ENCODE results near the gene RASSF8.

Gene RASSF8

DNA sequence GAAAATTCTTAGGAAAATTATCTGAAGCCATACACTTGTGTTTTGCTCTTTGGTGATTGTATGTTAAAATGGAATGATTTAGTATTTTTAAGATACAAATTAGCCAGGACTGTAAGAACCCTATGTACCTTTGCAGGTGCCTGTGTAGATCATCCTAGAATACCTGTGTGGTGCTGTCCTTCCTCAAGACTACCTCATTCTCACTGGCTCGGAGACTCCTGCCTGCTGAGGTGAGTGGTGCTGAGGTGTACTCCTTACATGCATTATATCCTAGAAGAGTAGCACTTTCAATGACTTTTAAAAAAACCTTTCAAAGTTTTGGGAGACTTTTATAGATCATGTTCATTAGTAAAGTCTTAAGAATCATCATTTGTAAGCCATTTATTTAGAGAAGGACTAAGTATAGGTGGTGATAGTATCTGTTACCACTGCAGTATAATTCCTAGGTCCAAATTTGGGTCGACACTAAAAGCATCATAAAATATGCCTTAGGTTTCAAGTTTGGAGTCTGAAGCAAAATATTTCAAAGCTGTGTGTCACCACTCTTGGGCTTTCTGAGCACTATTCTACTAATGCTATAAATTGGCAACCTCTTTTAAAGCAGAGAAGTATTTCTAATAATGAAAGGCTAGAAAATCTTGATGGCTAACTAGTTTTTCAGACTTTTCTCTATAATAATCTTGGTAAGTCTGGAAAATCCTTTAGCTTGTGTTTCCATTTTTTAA lies 36.6 kb downstream of the RASSF8 start:
- H3K9me3 Mint-ChIP-seq (ENCODE audit: low read depth) = no peaks in the 10 kb centered on the region
- H3K4me3 Mint-ChIP-seq = no peak overlapping the region
- H3K27me3 Mint-ChIP-seq = peaks cover 4% of the 10 kb centered on the region
- no peak overlapping the region for H3K27ac Mint-ChIP-seq
- H3K4me1 Mint-ChIP-seq (ENCODE audit: low read depth) = no peaks in the 10 kb centered on the region
- no peaks in the 10 kb centered on the region for H3K36me3 Mint-ChIP-seq

DNA sequence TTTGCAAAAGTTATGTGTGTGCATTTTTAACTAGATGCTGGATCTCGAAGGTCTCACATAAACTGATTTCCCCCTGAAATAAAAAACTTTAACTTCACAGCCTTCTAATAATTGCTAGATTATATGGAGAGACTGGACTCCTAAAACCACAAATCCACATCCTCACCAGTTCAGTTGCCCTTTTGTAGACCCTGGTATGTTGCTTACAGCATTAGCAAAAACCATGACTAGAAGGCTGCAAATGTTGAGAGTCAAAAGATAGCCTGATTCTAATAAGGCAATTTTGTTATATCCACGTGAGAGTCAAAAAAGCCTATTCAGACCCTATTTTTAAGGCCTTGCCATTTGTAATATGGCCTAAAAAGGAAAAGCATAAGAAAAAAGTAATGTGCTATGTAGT lies 37.4 kb downstream of the RASSF8 start:
- Mint-ChIP-seq H3K9me3 (ENCODE audit: low read depth) (no peaks in the 10 kb centered on the region), H3K36me3 (no peaks in the 10 kb centered on the region)

DNA sequence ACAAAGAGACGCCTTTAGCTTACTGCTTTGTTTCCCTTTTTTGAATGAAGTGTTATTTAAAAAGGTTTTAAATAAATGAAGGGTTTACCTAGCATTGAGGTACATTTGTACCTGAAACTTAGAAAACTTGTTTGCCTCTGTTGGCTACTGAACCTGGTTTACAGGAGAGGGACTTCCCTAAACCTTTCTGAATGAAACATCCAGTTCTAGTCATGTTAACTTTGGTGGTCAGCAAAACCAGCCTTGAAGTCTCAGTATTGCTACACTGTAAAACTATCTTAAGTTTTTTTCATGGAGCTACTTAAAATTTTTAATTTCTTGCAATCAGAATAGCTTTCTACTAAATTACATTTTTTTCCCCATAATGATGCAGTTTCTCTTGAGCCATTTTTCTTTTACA lies 38.2 kb downstream of the RASSF8 start:
- Mint-ChIP-seq H3K4me3 (no peak overlapping the region), H3K36me3 (no peaks in the 10 kb centered on the region), H3K27ac (no peak overlapping the region), H3K27me3 (peaks cover 4% of the 10 kb centered on the region), H3K9me3 (ENCODE audit: low read depth) (no peaks in the 10 kb centered on the region), H3K4me1 (ENCODE audit: low read depth) (no peaks in the 10 kb centered on the region)

More for the DNA sequence above, 37.4 kb downstream of the RASSF8 start:
- Mint-ChIP-seq H3K27ac (no peak overlapping the region), H3K27me3 (peaks cover 4% of the 10 kb centered on the region), H3K4me3 (no peak overlapping the region), H3K4me1 (ENCODE audit: low read depth) (no peaks in the 10 kb centered on the region)

DNA sequence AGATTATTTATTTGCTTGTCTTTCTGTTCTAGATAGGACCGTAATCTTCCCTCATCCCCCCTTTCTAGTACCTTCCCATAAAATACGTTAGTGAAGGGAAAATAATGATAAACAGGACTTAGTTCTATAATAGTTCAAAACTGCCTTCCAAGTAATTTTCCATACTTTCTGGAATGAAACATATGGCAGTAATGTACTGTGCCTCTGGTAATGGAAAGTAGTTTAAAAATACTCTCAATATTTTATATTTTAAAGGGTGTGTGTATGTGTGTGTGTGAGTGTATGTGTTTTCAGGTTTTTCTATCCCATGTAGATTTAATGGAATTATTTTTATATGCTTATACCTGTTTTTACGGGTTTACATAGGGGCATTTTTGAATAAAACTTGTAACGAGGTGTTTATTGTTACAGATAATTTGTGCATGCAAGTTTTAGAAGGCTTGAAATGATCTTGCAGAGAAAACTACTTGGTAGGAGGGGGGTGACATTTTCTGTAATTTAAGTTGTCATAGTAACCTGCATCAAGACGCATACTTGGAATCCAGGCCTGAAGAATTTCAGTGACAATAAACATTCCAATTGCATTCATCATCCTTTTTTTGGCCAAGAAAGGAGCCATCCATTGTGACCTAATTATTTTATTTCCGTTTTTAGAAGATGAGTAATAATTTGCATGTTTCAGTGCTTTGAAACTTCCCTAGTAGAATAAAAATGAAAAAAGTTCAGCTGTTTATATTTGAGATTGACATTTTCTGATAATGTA lies 38.9 kb downstream of the RASSF8 start:
- peaks cover 2% of the 10 kb centered on the region for H3K27me3 Mint-ChIP-seq
- no peaks in the 10 kb centered on the region for H3K4me1 Mint-ChIP-seq (ENCODE audit: low read depth)
- no peaks in the 10 kb centered on the region for H3K36me3 Mint-ChIP-seq
- H3K27ac Mint-ChIP-seq = no peak overlapping the region
- H3K4me3 Mint-ChIP-seq = no peak overlapping the region
- no peaks in the 10 kb centered on the region for H3K9me3 Mint-ChIP-seq (ENCODE audit: low read depth)

DNA sequence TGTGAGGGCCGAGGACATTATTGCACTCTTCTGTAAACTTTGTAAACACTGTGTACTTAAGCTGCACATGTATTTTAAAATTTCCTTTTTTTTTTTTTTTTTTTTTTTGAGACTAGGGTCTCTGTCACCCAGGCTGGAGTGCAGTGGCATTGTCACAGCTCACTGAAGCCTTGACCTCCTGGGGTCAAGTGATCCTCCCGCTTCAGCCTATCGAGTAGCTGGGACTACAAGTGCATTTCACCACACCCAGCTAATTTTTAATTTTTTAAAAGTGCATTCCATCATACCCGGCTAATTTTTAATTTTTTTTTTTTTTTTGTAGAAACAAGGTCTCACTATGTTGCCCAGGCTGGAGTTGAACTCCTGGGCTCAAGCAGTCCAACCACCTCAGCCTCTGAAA lies 42.4 kb downstream of the RASSF8 start:
- Mint-ChIP-seq H3K4me3 (no peak overlapping the region), H3K4me1 (ENCODE audit: low read depth) (no peaks in the 10 kb centered on the region)

DNA sequence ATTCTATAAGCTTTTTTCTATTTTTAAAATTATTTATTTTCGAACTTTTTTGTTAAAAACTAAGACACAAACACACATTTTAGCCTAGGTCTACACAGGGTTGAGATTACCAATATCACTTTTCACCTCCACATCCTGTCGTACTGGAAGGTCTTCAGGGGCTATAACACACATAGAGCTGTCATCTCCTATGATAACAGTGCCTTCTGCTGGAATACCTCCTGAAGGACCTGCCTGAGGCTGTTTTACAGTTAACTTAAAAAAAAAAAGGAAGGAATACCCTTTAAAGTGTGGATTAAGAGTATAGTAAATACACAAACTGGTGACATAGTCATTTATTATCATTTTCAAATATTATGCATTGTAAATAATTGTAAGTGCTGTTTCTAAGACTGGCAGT lies 43.0 kb downstream of the RASSF8 start:
- Mint-ChIP-seq H3K9me3 (ENCODE audit: low read depth) (peaks cover 7% of the 10 kb centered on the region), H3K4me3 (no peak overlapping the region), H3K27me3 (peaks cover 3% of the 10 kb centered on the region), H3K4me1 (ENCODE audit: low read depth) (no peaks in the 10 kb centered on the region), H3K27ac (no peak overlapping the region), H3K36me3 (peaks cover 3% of the 10 kb centered on the region)

More for the DNA sequence above, 42.4 kb downstream of the RASSF8 start:
- H3K27me3 Mint-ChIP-seq = peaks cover 3% of the 10 kb centered on the region
- H3K36me3 Mint-ChIP-seq = peaks cover 3% of the 10 kb centered on the region
- no peak overlapping the region for H3K27ac Mint-ChIP-seq
- peaks cover 7% of the 10 kb centered on the region for H3K9me3 Mint-ChIP-seq (ENCODE audit: low read depth)

DNA sequence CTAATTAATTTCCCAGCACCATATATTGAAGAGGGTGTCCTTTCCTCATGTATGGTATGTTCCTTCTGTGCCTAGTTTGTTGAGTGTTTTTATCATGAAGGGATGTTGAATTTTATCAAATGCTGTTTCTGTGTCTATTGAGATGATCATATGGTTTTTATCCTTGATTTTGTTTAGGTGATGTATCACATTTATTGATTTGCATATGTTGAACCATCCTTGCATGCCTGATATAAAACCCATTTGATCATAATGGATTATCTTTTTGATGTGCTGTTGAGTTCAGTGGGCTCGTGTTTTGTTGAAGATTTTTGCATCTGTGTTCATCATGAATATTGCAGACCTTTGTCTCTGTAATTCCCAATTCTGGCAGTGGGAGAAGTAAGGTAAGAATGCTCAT lies 44.6 kb downstream of the RASSF8 start:
- H3K9me3 Mint-ChIP-seq (ENCODE audit: low read depth) = peaks cover 7% of the 10 kb centered on the region
- no peak overlapping the region for H3K27ac Mint-ChIP-seq
- no peak overlapping the region for H3K4me3 Mint-ChIP-seq
- peaks cover 3% of the 10 kb centered on the region for H3K36me3 Mint-ChIP-seq
- peaks cover 3% of the 10 kb centered on the region for H3K27me3 Mint-ChIP-seq
- no peaks in the 10 kb centered on the region for H3K4me1 Mint-ChIP-seq (ENCODE audit: low read depth)

DNA sequence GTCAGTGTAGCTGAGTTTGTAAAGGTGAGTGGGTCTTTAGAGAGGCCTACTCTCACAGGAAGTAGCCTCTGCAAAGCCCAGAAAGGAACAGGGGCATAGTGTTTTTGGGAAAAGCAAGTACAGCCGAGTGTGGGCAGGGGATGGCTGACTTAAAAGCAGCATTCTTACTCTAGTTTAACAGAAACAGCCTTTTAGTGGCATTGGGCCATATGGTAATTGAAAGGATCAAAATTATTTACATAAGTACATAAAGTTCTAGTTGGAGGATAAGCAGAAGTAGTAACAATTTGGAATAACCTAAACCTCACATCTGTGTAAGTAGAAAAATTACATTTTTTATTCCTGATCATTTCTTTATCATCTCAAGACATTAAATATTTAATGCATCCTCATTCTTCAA lies 49.1 kb downstream of the RASSF8 start:
- peaks cover 7% of the 10 kb centered on the region for H3K9me3 Mint-ChIP-seq (ENCODE audit: low read depth)
- no peak overlapping the region for H3K27ac Mint-ChIP-seq
- H3K4me3 Mint-ChIP-seq = no peak overlapping the region
- H3K36me3 Mint-ChIP-seq = peaks cover 3% of the 10 kb centered on the region
- H3K27me3 Mint-ChIP-seq = peaks cover 3% of the 10 kb centered on the region
- H3K4me1 Mint-ChIP-seq (ENCODE audit: low read depth) = no peaks in the 10 kb centered on the region

DNA sequence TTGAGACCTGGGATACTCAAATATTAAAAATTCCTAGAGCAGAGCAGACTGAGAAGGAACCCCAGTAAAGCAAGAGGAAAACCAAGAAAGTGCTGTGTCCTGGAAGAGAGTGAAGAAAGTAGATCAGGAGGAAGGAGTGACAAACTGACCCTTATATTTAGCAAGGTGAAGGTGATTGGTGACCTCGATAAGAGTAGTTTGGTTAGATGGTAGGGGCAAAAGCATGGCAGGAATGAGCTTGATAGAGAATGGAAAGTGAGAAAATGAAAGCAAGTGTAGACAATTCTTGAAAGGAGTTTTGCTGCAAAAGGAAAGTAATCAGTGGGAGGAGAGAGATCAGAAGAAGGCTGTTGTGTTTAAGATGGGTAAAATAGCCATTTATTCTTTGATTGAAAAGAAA lies 51.1 kb downstream of the RASSF8 start:
- no peak overlapping the region for H3K27ac Mint-ChIP-seq
- no peaks in the 10 kb centered on the region for H3K36me3 Mint-ChIP-seq
- no peaks in the 10 kb centered on the region for H3K27me3 Mint-ChIP-seq
- no peaks in the 10 kb centered on the region for H3K4me1 Mint-ChIP-seq (ENCODE audit: low read depth)
- H3K4me3 Mint-ChIP-seq = no peak overlapping the region
- H3K9me3 Mint-ChIP-seq (ENCODE audit: low read depth) = no peaks in the 10 kb centered on the region

DNA sequence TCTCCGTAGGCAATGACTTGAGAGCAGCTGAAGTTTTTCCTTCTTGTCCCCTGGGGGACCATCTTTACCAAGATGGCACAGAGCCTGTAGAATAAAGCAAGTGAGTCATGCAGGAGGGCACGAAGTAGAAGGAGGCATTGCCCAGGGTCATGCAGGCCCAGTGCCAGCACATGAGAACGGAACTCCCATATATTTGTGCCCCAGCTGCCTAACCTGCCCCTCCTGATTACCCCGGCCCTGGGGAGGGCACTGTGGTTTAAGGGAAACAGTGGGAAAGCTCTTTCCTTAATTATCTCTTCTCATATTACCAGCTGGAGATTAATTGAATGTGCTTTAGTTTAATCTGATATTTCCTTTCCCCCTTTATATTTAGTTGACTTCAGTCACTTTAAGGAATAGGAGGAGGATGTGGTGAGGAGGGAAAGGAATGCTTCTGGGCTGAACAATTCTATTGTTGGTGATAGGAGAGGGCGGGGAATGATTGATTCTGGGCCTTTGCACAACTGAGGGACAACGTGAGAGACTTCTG lies 51.9 kb downstream of the RASSF8 start:
- Mint-ChIP-seq H3K4me3 (no peak overlapping the region), H3K9me3 (ENCODE audit: low read depth) (no peaks in the 10 kb centered on the region), H3K27me3 (no peaks in the 10 kb centered on the region), H3K4me1 (ENCODE audit: low read depth) (no peaks in the 10 kb centered on the region), H3K36me3 (no peaks in the 10 kb centered on the region), H3K27ac (no peak overlapping the region)

DNA sequence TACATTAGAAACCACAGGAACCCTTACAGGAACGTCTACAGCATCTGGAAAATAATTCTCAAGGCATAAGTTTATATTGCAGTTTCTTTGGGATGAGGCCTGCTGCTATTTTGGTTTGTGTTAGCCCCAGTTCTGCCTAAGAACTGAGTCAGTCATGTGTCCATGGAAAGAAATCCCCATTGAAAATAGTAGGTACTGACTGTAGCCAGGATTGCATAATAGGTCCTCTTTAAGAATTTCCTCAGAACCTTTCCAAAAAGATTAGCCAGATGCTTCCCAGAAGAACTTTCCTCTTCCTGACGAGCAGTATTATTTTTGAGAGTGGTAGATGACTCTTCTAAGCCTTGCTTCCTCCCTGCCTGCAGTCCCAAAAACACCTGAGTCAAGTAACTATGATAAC lies 52.6 kb downstream of the RASSF8 start:
- H3K4me3 Mint-ChIP-seq = no peak overlapping the region
- H3K27ac Mint-ChIP-seq = no peak overlapping the region
- no peaks in the 10 kb centered on the region for H3K4me1 Mint-ChIP-seq (ENCODE audit: low read depth)
- H3K36me3 Mint-ChIP-seq = no peaks in the 10 kb centered on the region
- H3K9me3 Mint-ChIP-seq (ENCODE audit: low read depth) = no peaks in the 10 kb centered on the region
- H3K27me3 Mint-ChIP-seq = no peaks in the 10 kb centered on the region

DNA sequence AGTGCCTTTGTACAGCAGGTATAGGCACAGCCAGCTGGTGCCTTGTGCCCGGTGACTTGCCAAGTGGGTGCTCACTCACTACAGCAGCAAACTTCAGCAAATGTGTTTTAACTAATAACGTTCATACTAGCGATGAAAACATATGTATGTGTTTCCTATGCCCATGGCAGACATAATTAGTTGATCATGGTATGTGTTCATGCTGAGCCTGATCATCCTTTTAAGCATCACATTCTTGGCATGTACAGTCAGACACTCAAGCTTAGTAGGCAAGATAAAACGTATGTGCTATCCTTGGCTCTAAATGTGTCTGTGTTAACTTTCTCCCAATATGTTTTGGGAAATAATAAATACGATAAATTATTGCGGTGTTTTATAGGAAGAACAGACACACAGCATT lies 55.6 kb downstream of the RASSF8 start:
- Mint-ChIP-seq H3K9me3 (ENCODE audit: low read depth) (no peaks in the 10 kb centered on the region), H3K4me1 (ENCODE audit: low read depth) (no peaks in the 10 kb centered on the region), H3K27me3 (no peaks in the 10 kb centered on the region), H3K4me3 (no peak overlapping the region), H3K36me3 (no peaks in the 10 kb centered on the region), H3K27ac (no peak overlapping the region)

DNA sequence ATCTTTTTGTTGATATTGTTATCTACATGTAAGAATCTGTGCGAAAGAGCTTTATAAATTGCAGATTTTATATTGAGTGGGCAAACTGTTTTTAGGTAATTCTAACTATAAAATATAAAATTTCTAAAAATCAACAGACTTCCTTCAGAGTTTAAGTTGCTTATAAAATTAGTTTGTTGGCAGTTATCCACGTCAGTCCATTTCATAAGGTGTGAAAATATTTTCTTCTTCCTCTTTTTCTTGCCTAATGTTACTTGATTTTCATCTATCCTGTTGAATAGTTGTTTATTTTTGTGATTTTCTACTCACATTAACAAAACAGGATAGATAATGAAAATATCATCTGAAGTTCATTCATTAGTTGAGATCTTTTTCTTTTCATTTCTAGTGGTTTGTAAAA lies 58.0 kb downstream of the RASSF8 start:
- Mint-ChIP-seq H3K9me3 (ENCODE audit: low read depth) (no peaks in the 10 kb centered on the region), H3K27me3 (no peaks in the 10 kb centered on the region), H3K4me3 (no peak overlapping the region), H3K27ac (no peak overlapping the region), H3K4me1 (ENCODE audit: low read depth) (no peaks in the 10 kb centered on the region), H3K36me3 (no peaks in the 10 kb centered on the region)

DNA sequence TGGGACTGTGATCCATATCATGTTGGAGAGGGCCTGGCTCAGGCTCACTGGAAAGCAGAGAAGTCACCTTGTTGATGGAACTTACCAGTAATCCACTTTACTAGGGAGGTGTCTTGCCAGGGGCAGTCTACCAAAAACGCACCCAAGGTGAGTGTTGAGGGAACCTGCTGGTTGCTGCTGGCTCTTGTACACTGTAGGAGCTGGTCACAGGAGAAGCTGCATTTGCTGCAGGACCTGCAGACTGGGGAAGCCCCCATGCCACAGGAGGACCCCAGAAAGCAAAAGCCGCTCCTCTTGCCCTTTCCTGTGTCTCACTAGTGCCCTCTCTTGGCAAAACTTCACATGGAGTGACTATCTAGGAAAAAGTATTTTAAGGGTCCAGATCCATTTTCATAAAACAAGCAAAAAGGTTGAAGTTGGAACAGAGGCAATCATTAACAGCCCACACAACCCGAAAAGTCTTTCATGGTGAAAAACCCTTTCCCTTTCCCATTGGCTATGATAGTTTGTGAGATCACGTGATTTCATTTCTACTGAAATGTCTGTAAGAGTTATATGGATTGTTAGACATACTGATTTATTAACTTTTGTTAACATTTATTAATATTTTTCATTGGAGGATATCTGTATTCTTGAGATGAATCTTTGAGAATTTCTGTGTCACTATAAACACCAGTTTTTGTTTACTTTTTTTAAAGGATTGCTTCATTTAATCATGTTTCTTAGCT lies 59.2 kb downstream of the RASSF8 start:
- peaks cover 5% of the 10 kb centered on the region for H3K27me3 Mint-ChIP-seq
- H3K4me1 Mint-ChIP-seq (ENCODE audit: low read depth) = no peaks in the 10 kb centered on the region
- no peaks in the 10 kb centered on the region for H3K9me3 Mint-ChIP-seq (ENCODE audit: low read depth)
- no peak overlapping the region for H3K4me3 Mint-ChIP-seq
- H3K27ac Mint-ChIP-seq = no peak overlapping the region
- H3K36me3 Mint-ChIP-seq = no peaks in the 10 kb centered on the region

DNA sequence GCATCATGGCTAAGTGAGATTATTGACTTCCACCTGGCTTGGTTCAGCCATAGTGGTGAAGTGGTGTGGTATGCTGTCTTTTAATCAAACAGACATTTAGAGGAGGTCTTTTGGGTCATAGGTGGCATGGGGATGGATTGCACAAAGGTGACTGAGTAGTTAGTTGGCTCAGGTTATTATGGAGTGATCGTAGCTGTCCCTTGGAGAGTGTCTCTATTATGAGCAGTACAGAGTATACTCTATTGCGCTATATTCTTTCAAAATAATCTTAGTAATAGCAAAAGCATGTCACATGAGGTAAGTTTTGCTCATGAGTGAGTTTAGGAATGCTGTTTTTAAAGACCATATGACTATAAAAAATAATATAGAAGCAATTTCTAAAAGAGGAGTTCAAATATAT lies 60.4 kb downstream of the RASSF8 start:
- Mint-ChIP-seq H3K27ac (no peak overlapping the region), H3K27me3 (peaks cover 5% of the 10 kb centered on the region), H3K9me3 (ENCODE audit: low read depth) (no peaks in the 10 kb centered on the region)

More for the DNA sequence above, 60.4 kb downstream of the RASSF8 start:
- Mint-ChIP-seq H3K4me1 (ENCODE audit: low read depth) (no peaks in the 10 kb centered on the region), H3K4me3 (no peak overlapping the region), H3K36me3 (no peaks in the 10 kb centered on the region)

All from activated naive CD8-positive, alpha-beta T cell (primary cell).